SK-N-SH treated with all-trans-retinoic acid at 6 μM for 48 hours (cell line): Measurements from ENCODE around the gene PIK3R5.

Source experiments
- ATAC-seq: fragments of 200-7000 bp; cut with Tn5 transposase; 3 replicates; pipeline ENCODE4 v1.9.1; 2020; ENCODE audit warnings: mild to moderate bottlenecking, moderate library complexity
- BACH2 ChIP-seq: fragments of 250-450 bp; sonication (Bioruptor Pico); IDR thresholded peaks from 2 replicates; pipeline ENCODE4 v1.9.0; 2021; ENCODE audit warnings: mild to moderate bottlenecking, borderline replicate concordance
- CREB5 ChIP-seq: fragments of 250-450 bp; sonication (Bioruptor Pico); IDR thresholded peaks from 2 replicates; pipeline ENCODE4 v1.5.1; 2020; ENCODE audit warnings: low read depth, mild to moderate bottlenecking, moderate library complexity
- CSDC2 ChIP-seq: fragments of 250-450 bp; sonication (Bioruptor Pico); IDR thresholded peaks from 2 replicates; pipeline ENCODE4 v1.5.0; 2020; ENCODE audit warnings: mild to moderate bottlenecking, moderate library complexity
- GLIS3 ChIP-seq: fragments of 250-450 bp; sonication (Bioruptor Pico); IDR thresholded peaks from 2 replicates; pipeline ENCODE4 v1.5.0; 2020; ENCODE audit warnings: mild to moderate bottlenecking, moderate library complexity
- ISL1 ChIP-seq: fragments of 250-450 bp; sonication (Bioruptor Pico); IDR thresholded peaks from 2 replicates; pipeline ENCODE4 v2.1.2; 2022; ENCODE audit warnings: mild to moderate bottlenecking, moderate library complexity
- POU6F1 ChIP-seq: fragments of 250-450 bp; sonication (Bioruptor Pico); IDR thresholded peaks from 2 replicates; pipeline ENCODE4 v1.8.0; 2021; ENCODE audit warnings: low read depth, mild to moderate bottlenecking, moderate library complexity, borderline replicate concordance
- RARB ChIP-seq: fragments of 250-450 bp; sonication (Bioruptor Pico); IDR thresholded peaks from 2 replicates; pipeline ENCODE4 v1.8.0; 2021; ENCODE audit warnings: mild to moderate bottlenecking, moderate library complexity
- SNAI2 ChIP-seq: fragments of 250-450 bp; sonication (Bioruptor Pico); IDR thresholded peaks from 2 replicates; pipeline ENCODE4 v1.5.0; 2020; ENCODE audit warnings: mild to moderate bottlenecking, moderate library complexity
- TCF4 ChIP-seq: fragments of 250-450 bp; sonication (Bioruptor Pico); IDR thresholded peaks from 2 replicates; pipeline ENCODE4 v1.8.0; 2021; ENCODE audit warnings: mild to moderate bottlenecking, moderate library complexity, borderline replicate concordance
- TOX ChIP-seq: fragments of 250-450 bp; sonication (Bioruptor Pico); IDR thresholded peaks from 2 replicates; pipeline ENCODE4 v1.8.0; 2021; ENCODE audit warnings: mild to moderate bottlenecking, moderate library complexity, borderline replicate concordance
- TSHZ2 ChIP-seq: fragments of 250-450 bp; sonication (Bioruptor Pico); IDR thresholded peaks from 2 replicates; pipeline ENCODE4 v1.5.0; 2020; ENCODE audit warnings: mild to moderate bottlenecking, moderate library complexity
- ZC3H10 ChIP-seq: fragments of 250-450 bp; sonication (Bioruptor Pico); IDR thresholded peaks from 2 replicates; pipeline ENCODE4 v1.5.1; 2021; ENCODE audit warnings: mild to moderate bottlenecking, moderate library complexity
- ZFP30 ChIP-seq: fragments of 450-650 bp; formaldehyde crosslinking; IDR thresholded peaks from 2 replicates; pipeline ENCODE4 v1.5.0; 2022; ENCODE audit warnings: mild to moderate bottlenecking, moderate library complexity
- ZNF70 ChIP-seq: fragments of 450-650 bp; formaldehyde crosslinking; IDR thresholded peaks from 2 replicates; pipeline ENCODE4 v1.5.0; 2020; ENCODE audit warnings: mild to moderate bottlenecking, moderate library complexity
- ZNF8 ChIP-seq: fragments of 450-650 bp; formaldehyde crosslinking; IDR thresholded peaks from 2 replicates; pipeline ENCODE4 v1.5.0; 2020; ENCODE audit warnings: mild to moderate bottlenecking, moderate library complexity
- TF ChIP-seq, protein P1 (sequence below): fragments of 250-450 bp; sonication (Bioruptor Pico); IDR thresholded peaks from 2 replicates; pipeline ENCODE4 v1.8.0; 2020; ENCODE audit warnings: mild to moderate bottlenecking, moderate library complexity, borderline replicate concordance

Gene PIK3R5

DNA sequence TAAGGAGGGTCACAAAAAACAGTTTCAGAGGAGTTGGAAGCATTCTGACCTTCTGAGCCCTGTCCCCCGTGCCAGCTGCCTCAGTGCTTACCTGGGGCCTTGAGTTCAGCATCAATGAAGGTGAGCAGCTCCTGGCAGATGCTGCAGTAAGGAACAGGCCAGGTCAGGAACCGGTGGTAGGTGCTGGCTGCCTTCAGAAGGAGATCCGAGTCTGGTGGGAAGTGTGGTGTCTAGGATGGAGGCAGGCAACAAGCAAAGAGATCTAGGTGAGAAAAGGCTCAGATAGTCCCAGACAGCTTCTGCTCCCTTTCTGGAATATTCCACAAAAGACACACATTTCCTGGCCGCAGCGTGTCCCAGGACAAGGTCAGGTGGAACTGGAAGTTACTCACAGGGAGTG lies 60.8 kb downstream of the PIK3R5 start:
- ATAC-seq, result no peak
- TF ChIP-seq ZNF8 (no peak), TSHZ2 (CRISPR knock-in tag) (no peak), CREB5 (CRISPR knock-in tag) (no peak), RARB (CRISPR knock-in tag) (no peak), GLIS3 (CRISPR knock-in tag) (no peak)

GRCh38 chr17:8904201-8904600 lies 61.3 kb downstream of the PIK3R5 start:
- no peak for ATAC-seq
- TF ChIP-seq BACH2 (CRISPR knock-in tag) (no peak), CREB5 (CRISPR knock-in tag) (no peak), TSHZ2 (CRISPR knock-in tag) (no peak), POU6F1 (CRISPR knock-in tag) (no peak), CSDC2 (CRISPR knock-in tag) (no peak), ZC3H10 (CRISPR knock-in tag) (no peak), TCF4 (no peak), ZFP30 (CRISPR knock-in tag) (no peak)

DNA sequence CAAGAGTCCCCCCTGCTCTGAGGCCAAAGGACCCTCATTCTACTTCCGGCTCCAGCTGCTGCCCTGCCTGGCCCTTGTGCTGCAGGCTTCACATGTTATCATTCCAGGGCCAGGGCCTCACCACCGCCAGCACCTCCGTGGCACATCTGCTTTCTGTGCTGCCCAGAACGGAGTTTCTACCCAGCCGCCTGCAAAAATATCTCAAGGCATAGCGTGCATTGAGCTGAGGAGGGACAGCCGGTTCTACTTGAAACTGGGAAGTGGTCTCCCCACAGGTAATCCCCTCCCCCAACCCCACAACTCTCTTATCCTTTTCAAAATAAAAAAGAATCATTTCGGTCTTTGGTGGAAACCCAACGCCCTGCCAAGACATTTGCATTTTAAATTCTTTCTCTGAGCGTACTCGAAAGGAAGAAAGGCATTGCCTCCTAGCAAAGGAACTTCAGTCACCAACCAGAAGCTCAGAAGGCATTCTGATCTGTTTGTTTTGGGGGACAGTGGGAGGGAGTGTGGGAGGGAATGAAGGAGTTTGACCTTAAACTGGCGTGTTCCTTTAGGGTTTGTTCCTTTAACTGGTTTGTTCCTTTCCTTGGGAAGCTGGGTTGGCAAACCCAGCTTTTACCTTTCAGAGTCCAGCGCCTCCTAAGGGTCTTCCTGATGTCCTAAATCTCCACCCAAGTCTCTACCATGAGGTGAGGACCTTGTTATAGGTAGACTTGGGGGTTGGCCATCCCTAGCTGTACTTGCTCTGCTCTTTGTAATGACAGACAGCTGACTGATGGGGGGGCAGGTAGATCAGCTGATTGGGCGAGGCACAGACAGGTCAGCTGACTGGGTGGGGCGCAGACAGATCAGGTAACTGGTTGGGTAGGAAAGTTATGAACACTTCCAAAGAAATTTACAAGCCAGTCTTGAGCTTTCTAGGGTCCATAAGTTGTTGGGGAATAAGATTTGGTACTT lies 64.6 kb downstream of the PIK3R5 start:
- no peak for ATAC-seq

More for the DNA sequence above, 64.6 kb downstream of the PIK3R5 start:
- TF ChIP-seq SNAI2 (CRISPR knock-in tag), result no peak
- TF ChIP-seq, protein P1, sequence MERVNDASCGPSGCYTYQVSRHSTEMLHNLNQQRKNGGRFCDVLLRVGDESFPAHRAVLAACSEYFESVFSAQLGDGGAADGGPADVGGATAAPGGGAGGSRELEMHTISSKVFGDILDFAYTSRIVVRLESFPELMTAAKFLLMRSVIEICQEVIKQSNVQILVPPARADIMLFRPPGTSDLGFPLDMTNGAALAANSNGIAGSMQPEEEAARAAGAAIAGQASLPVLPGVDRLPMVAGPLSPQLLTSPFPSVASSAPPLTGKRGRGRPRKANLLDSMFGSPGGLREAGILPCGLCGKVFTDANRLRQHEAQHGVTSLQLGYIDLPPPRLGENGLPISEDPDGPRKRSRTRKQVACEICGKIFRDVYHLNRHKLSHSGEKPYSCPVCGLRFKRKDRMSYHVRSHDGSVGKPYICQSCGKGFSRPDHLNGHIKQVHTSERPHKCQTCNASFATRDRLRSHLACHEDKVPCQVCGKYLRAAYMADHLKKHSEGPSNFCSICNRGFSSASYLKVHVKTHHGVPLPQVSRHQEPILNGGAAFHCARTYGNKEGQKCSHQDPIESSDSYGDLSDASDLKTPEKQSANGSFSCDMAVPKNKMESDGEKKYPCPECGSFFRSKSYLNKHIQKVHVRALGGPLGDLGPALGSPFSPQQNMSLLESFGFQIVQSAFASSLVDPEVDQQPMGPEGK (CRISPR knock-in tag), result no peak
- TF ChIP-seq TOX, result no peak
- no peak for TF ChIP-seq ISL1 (CRISPR knock-in tag)
- TF ChIP-seq ZNF70 (CRISPR knock-in tag), result no peak
